Measurements from ENCODE around the gene STK4. TPM values are rescaled to one million over a fixed set of nuclear protein-coding genes. Genes with fewer than 3 reads are reported as not detected.

The STK4 gene
- total RNA-seq, 4 donors from 2014 or later: 27.7 to 128 (median 42.9) TPM

DNA sequence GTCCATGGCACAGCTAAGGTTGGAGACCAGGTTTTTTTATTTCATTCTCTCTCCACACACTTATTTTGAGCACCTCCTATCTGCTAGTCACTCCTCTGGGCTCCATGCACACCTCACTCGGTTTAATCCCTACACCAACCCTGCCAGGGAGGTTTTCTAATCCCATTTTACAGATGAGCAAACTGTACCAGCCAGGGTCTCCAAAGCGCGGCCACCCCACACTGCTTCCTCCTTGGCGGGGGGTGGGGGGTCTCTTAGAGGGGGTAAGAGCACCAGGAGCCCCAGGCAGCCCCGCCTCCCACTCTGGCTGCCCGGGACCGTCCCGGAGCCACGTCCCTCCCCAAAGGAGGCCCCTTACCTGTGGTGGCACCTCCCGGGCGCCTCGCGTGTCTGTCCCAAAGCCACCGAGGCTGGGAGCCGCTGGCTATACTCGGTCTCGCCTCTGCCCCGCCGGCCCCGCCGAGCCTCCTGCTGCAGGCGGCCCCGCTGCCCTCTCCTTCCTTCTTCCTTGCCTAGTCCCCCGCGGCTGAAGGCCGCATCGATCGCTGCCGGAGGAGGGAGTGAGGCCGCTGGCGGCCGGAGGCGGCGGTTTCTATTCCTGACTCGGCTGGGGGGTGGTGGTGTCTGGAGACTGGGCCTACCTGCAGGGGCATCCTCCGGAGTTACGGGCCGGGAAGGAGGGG is 134.4 kb downstream of the STK4 start, which contains the start of gene KCNS1:
Gene KCNS1 (minus strand): TSS at position 565 of the 683 bp plus-strand sequence. CDS start 1,891 bp downstream, outside the sequence.
- Histone ChIP-seq H3K9me3 (no peaks in the 10 kb centered on the region), H3K27ac (no peak within 1 kb of the TSS), H3K4me3 (peak within 1 kb of the TSS in 1 of 4 donors; percentile 16), H3K27me3 (peaks cover 0 to 24% of the 10 kb centered on the region in 2 donors), H3K4me1 (peaks cover 0 to 13% (median 6%) of the 10 kb centered on the region in 4 donors), H3K36me3 (no peaks in the 10 kb centered on the region)
- no peak for TF ChIP-seq POLR2A (IDR thresholded peaks at IDR 0.05)
- TF ChIP-seq, protein P1, sequence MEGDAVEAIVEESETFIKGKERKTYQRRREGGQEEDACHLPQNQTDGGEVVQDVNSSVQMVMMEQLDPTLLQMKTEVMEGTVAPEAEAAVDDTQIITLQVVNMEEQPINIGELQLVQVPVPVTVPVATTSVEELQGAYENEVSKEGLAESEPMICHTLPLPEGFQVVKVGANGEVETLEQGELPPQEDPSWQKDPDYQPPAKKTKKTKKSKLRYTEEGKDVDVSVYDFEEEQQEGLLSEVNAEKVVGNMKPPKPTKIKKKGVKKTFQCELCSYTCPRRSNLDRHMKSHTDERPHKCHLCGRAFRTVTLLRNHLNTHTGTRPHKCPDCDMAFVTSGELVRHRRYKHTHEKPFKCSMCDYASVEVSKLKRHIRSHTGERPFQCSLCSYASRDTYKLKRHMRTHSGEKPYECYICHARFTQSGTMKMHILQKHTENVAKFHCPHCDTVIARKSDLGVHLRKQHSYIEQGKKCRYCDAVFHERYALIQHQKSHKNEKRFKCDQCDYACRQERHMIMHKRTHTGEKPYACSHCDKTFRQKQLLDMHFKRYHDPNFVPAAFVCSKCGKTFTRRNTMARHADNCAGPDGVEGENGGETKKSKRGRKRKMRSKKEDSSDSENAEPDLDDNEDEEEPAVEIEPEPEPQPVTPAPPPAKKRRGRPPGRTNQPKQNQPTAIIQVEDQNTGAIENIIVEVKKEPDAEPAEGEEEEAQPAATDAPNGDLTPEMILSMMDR (IDR thresholded peaks at IDR 0.05): no peak
- no peak for DNase-seq

DNA sequence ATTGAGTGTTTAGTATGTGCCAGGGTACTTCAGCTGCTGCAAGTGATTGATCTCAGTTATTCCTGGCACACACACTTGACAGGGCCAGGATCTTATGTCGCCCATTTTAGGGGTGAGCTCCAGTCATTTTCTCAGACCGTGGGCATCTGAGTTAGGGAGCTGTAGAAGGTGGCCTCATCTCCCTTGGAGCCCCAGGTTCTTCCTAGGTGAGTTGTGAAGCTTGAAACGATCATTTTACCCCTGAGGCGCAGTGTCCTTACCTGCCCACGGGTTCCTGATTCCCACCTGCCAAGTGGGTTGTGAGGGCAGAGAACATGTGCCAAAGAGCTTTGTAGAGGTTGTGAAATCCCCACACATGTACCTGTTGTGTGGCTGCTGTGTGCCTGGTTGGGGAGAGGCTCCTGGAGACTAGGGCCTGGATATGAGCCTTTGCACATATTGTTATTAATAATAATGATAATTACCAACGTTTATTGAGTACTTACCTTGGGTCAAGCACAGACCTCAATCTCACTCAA is 135.1 kb downstream of the STK4 start:
- DNase-seq: no peak
- Histone ChIP-seq H3K9me3 (no peaks in the 10 kb centered on the region), H3K4me3 (no peak overlapping the region), H3K36me3 (no peaks in the 10 kb centered on the region), H3K27me3 (peaks cover 0 to 23% of the 10 kb centered on the region in 2 donors), H3K27ac (no peak overlapping the region), H3K4me1 (peaks cover 0 to 13% (median 6%) of the 10 kb centered on the region in 4 donors)
- TF ChIP-seq POLR2A (IDR thresholded peaks at IDR 0.05): no peak
- TF ChIP-seq, protein P1 (IDR thresholded peaks at IDR 0.05): no peak

DNA sequence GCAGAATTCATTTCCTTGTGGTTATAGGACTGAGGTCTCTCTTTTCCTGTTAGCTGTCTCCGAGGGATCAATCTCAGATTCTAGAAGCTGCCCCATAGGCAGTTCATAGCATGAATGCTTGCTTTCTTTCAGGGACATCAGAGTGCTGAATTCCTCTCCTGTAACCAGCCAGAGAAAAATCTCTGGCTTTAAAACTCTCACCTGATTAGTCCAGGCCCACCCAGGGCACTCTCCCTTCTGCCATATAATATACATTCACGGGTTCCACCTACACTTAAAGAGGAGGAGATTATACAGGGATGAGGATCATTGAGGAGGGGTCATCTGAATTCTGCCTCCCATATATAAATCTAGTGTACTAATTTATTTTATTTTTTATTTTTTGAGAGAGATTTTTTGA is 136.8 kb downstream of the STK4 start:
- TF ChIP-seq, protein P1 (IDR thresholded peaks at IDR 0.05): no peak
- TF ChIP-seq POLR2A (IDR thresholded peaks at IDR 0.05): no peak
- Histone ChIP-seq H3K36me3 (no peaks in the 10 kb centered on the region), H3K4me1 (peaks cover 0 to 7% (median 3%) of the 10 kb centered on the region in 4 donors), H3K27me3 (peaks cover 0 to 8% of the 10 kb centered on the region in 2 donors), H3K27ac (no peak overlapping the region), H3K4me3 (no peak overlapping the region), H3K9me3 (no peaks in the 10 kb centered on the region)
- no peak for DNase-seq

DNA sequence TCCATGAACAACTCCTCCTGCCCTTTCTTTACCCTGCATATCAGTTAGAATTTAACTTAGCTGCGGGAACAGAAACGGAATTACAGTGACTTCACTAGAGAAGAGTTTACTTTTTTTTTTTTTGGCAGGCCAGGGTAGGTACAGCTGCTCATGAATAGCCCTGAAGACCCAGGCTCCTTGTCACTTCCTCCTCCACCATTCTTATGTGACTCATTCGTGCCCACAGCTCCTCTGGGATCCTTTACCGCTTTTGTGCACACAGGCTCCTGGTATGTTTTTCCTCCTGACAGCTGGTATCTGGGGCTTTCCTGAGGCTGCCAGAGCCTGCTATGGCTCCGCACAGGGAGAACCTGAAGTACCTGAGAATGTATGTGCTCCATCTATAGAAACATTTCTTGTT is 138.5 kb downstream of the STK4 start:
- TF ChIP-seq, protein P1 (IDR thresholded peaks at IDR 0.05): no peak
- no peak for TF ChIP-seq POLR2A (IDR thresholded peaks at IDR 0.05)
- Histone ChIP-seq H3K27me3 (peaks cover 0 to 5% of the 10 kb centered on the region in 2 donors), H3K27ac (no peak overlapping the region), H3K4me1 (peaks cover 0 to 4% (median 0%) of the 10 kb centered on the region in 4 donors), H3K4me3 (no peak overlapping the region), H3K36me3 (no peaks in the 10 kb centered on the region), H3K9me3 (no peaks in the 10 kb centered on the region)
- no peak for DNase-seq

DNA sequence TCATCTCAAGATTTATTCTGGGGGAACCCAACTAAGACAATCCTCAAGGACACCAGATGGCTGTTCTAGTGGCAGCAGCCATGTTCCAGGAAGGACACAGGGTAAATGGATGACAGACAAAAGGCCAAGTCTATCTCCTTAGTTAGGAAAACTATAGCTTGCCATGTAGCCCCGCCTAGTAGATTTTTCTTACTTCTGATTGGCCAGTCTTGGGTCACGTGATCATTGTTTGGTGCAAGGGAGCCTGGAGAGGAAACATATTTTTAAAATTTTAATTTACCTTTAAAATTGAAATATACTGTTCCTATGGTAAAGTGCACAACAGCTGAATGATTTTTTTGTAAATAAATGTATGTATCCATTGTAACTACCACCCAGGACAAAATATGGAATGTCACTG is 139.0 kb downstream of the STK4 start:
- no peak for TF ChIP-seq POLR2A (IDR thresholded peaks at IDR 0.05)
- TF ChIP-seq, protein P1 (IDR thresholded peaks at IDR 0.05): no peak
- no peaks in the 10 kb centered on the region for H3K9me3 ChIP-seq
- H3K27me3 ChIP-seq: peaks cover 0 to 5% of the 10 kb centered on the region in 2 donors
- no peak overlapping the region for H3K4me3 ChIP-seq
- no peak overlapping the region for H3K27ac ChIP-seq
- H3K36me3 ChIP-seq: no peaks in the 10 kb centered on the region
- H3K4me1 ChIP-seq: peaks cover 0 to 4% (median 0%) of the 10 kb centered on the region in 4 donors
- DNase-seq: no peak

All from Peyer's patch (tissue), 4 donors.